Measurements from ENCODE around the gene SOBP.

DNA sequence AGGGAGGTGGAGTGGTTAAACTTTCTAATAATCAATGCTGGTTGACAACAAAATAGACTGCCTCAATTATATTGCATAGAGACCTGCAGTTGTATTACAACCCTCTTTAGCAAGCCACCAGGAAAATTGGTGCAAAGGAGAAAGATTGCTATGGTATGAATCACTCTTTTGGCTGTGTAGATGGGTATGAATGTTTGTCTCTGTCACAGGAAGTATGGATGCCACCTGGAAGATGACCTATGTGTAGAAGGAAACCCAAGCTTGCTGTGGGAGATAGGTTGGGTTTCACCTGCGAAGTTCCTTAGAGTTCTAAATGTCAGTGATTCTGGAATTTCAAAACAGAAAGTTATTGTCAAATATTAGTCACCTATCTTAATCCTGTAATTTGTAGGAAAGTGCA, 134.6 kb downstream of the SOBP start:
- TF ChIP-seq, protein P1, sequence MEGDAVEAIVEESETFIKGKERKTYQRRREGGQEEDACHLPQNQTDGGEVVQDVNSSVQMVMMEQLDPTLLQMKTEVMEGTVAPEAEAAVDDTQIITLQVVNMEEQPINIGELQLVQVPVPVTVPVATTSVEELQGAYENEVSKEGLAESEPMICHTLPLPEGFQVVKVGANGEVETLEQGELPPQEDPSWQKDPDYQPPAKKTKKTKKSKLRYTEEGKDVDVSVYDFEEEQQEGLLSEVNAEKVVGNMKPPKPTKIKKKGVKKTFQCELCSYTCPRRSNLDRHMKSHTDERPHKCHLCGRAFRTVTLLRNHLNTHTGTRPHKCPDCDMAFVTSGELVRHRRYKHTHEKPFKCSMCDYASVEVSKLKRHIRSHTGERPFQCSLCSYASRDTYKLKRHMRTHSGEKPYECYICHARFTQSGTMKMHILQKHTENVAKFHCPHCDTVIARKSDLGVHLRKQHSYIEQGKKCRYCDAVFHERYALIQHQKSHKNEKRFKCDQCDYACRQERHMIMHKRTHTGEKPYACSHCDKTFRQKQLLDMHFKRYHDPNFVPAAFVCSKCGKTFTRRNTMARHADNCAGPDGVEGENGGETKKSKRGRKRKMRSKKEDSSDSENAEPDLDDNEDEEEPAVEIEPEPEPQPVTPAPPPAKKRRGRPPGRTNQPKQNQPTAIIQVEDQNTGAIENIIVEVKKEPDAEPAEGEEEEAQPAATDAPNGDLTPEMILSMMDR (optimal IDR thresholded peaks at IDR 0.05 in 1 of 3, IDR thresholded peaks at IDR 0.05 in 1 of 3, conservative IDR thresholded peaks at IDR 0.05 in 1 of 3; ENCODE audit: extremely low read depth in 1 of 3, insufficient read depth in 2 of 3, low read length in 3 of 3) = no peak
- TF ChIP-seq EZH2 (IDR thresholded peaks at IDR 0.05; ENCODE audit: low read length) = no peak
